Measurements from ENCODE around the gene FNDC3B. TPM values are rescaled to one million over a fixed set of nuclear protein-coding genes. Genes with fewer than 3 reads are reported as not detected.

Gene FNDC3B
- total RNA-seq, 1 donor from 2014 or later = 153 TPM

DNA sequence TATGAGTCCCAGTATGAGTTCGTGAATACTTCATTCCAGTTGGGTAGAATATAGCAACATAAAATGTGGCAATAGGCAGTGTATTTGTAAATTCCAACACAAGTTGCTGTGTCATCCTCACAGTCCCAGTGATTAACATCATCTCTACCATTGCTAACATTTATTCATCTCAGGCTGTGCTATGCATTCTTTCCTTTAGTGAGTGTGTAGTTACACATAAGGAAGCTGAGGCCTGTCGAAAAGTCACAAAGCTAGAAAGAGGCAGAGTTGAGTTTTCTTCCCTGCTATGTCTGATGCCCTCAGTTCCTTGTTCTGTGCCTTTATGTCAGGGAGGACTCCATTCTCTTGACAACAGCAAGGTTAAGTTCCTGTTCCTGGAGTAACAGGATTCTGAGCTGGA, 96.4 kb downstream of the FNDC3B start:
- ATAC-seq = no peak
- TF ChIP-seq, protein P1, sequence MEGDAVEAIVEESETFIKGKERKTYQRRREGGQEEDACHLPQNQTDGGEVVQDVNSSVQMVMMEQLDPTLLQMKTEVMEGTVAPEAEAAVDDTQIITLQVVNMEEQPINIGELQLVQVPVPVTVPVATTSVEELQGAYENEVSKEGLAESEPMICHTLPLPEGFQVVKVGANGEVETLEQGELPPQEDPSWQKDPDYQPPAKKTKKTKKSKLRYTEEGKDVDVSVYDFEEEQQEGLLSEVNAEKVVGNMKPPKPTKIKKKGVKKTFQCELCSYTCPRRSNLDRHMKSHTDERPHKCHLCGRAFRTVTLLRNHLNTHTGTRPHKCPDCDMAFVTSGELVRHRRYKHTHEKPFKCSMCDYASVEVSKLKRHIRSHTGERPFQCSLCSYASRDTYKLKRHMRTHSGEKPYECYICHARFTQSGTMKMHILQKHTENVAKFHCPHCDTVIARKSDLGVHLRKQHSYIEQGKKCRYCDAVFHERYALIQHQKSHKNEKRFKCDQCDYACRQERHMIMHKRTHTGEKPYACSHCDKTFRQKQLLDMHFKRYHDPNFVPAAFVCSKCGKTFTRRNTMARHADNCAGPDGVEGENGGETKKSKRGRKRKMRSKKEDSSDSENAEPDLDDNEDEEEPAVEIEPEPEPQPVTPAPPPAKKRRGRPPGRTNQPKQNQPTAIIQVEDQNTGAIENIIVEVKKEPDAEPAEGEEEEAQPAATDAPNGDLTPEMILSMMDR (IDR thresholded peaks at IDR 0.05) = no peak
- H3K4me1 ChIP-seq = peaks cover 98% of the 10 kb centered on the region

DNA sequence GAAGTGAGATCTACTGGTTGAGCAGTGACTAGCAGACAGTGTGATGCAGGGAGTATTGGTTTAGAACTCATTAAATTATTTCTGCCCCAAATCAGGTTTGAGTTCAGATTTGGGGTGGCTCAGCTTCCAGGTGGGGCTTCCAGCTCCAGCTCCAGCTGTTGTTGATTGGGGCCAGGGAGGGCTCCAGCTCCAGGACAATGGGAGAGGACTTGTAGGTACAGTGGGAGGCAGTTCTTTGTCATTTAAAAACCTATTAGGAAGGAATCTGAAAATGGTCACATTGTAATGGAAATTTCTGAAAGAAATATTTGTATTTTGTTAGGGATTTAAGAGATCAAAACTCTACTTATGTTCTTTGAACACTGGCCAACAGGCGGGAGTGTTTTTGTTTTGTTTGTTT, 97.0 kb downstream of the FNDC3B start:
- intact Hi-C loops (cut with DNase I) = no loop called here
- Histone ChIP-seq H3K27me3 (ENCODE audit: low read depth) (no peaks in the 10 kb centered on the region), H3K4me1 (peaks cover 99% of the 10 kb centered on the region), H3K9me3 (no peaks in the 10 kb centered on the region), H3K27ac (peak overlapping the region; percentile 14), H3K4me3 (no peak overlapping the region), H3K36me3 (no peaks in the 10 kb centered on the region)
- TF ChIP-seq, protein P1 (IDR thresholded peaks at IDR 0.05) = no peak
- DNase-seq (no peak), ATAC-seq (no peak)

More for the DNA sequence above, 96.4 kb downstream of the FNDC3B start:
- Histone ChIP-seq H3K36me3 (no peaks in the 10 kb centered on the region), H3K27me3 (ENCODE audit: low read depth) (no peaks in the 10 kb centered on the region), H3K27ac (no peak overlapping the region), H3K9me3 (no peaks in the 10 kb centered on the region), H3K4me3 (no peak overlapping the region)
- intact Hi-C loops (cut with DNase I) = no loop called here
- DNase-seq = no peak

DNA sequence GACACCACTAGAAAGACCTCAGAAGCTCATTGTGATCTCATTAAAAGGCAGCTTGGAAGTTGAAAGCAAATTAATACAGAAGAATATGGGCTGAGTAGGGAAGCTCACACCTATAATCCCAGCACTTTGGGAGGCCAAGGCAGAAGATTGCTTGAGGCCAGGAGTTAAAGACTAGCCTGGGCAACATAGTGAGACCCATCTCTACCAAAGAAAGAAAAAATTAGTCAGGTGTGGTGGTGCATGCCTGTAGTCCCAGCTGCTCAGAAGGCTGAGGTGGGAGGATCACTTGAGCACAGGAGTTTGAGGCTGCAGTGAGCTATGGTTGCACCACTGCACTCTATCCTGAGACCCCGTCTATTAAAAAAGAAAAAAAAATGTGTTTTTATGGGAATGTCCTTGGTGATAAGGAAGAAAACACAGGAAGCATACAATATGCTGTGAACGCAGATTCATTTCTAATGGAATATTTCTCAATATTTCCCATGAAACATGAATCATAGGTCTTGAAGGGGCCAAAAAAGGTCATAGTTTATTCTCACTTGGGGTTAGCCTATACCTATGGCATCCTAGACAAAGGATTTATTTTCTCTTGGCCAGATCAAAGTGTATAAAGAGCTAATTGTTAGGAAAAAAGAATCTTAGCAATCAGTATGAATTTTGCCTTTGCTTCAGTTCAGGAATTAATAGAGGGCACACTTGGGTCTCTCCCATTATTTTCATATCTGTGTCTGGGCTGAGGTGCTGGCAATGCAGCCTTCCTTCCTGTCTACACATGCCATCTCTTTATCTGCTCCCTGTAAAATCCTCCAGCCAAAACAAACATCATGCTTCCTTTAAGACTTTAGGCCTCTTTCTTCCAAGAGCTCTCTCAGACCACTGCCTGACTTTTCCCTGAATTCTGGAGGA, 98.2 kb downstream of the FNDC3B start:
- ATAC-seq (peak in 1 of 2 donors; percentile 3), DNase-seq (no peak)
- H3K36me3 ChIP-seq = no peaks in the 10 kb centered on the region
- intact Hi-C loops (cut with DNase I) = no loop called here
- TF ChIP-seq, protein P1 (IDR thresholded peaks at IDR 0.05) = no peak
- peaks cover 99% of the 10 kb centered on the region for H3K4me1 ChIP-seq
- peak overlapping the region; percentile 14 for H3K27ac ChIP-seq
- no peaks in the 10 kb centered on the region for H3K27me3 ChIP-seq (ENCODE audit: low read depth)
- no peak overlapping the region for H3K4me3 ChIP-seq
- no peaks in the 10 kb centered on the region for H3K9me3 ChIP-seq

DNA sequence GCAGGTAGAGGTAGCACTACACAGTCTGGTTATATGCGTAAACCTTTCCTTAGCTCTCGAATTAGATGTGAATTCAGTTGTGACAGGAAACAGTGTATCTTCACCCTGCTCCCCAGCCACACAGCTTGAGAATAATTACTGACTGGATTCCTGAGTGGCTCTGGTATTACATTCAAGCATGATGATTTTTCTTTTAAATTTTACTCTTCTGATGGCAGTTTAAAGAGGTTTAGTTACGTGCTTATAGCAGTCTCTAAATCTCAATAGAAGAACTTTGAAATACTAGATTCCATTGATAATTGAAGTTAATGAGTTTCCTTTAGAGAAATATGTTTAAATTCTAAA, 98.8 kb downstream of the FNDC3B start:
- no peaks in the 10 kb centered on the region for H3K9me3 ChIP-seq
- DNase-seq = no peak
- H3K4me3 ChIP-seq = no peak overlapping the region
- H3K27ac ChIP-seq = peak overlapping the region; percentile 14
- peak in 1 of 2 donors; percentile 1 for ATAC-seq
- no peaks in the 10 kb centered on the region for H3K27me3 ChIP-seq (ENCODE audit: low read depth)
- H3K4me1 ChIP-seq = peaks cover 98% of the 10 kb centered on the region
- intact Hi-C loops (cut with DNase I) = no loop called here
- no peaks in the 10 kb centered on the region for H3K36me3 ChIP-seq
- TF ChIP-seq, protein P1 (IDR thresholded peaks at IDR 0.05) = no peak

DNA sequence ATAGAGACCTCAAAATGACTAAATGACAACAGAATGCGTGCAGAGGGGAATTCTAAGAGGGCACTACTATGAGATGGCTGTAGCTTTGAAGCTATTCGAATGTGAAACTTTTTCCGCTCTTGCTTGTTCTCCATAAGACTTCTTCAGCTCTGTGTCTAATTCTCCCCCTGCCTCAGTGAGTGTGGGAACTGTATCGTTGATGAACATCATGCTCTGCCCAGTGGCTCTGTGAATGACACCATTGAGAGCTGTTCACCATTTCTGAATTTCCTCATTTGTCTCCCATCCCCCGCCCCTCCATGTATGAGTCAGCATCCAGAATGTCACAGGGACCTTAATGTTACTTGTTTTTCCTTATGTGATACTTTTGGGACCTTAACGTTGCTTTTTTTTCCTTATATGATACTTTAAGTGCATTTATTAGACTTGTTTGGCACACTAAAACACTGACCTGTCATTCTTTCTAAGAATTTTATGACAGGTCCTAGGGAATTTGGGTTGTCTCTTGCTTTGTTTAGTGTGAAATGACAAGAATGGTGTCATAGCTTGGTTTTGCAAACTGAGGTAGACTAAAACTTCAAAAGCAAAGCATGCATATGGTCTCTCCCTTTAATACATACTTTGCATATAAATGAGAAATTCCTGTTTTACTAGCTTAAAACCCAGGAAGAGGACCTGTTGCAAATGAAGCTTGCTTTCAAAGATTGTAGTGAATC, 99.6 kb downstream of the FNDC3B start:
- DNase-seq (peak; percentile 49), ATAC-seq (peak; percentile 53 to 63)
- Histone ChIP-seq H3K4me1 (peaks cover 90% of the 10 kb centered on the region), H3K4me3 (no peak overlapping the region), H3K27me3 (ENCODE audit: low read depth) (no peaks in the 10 kb centered on the region), H3K36me3 (no peaks in the 10 kb centered on the region), H3K9me3 (no peaks in the 10 kb centered on the region), H3K27ac (peak overlapping the region; percentile 14)
- TF ChIP-seq, protein P1 (IDR thresholded peaks at IDR 0.05) = no peak
- intact Hi-C loops (cut with DNase I) = no loop called here
